ENCODE data around the gene GPR137B.

- TF ChIP-seq POLR2AphosphoS5 (IDR thresholded peaks at IDR 0.05): no peak
- TF ChIP-seq CTCF (IDR thresholded peaks at IDR 0.05): no peak
- no peak for TF ChIP-seq EP300 (IDR thresholded peaks at IDR 0.05)
Measured at GRCh38 chr1:236148470-236148845, 6.1 kb downstream of the GPR137B start.
